NCI-H510A treated with DMSO at 0.1 percent for 48 hours (cell line): Measurements from ENCODE around the gene MTTP.

ENCODE experiments used
- DNase-seq: peaks from one replicate; lab custom pipeline; 2025; lab: John Stamatoyannopoulos, UW

MTTP gene

DNA sequence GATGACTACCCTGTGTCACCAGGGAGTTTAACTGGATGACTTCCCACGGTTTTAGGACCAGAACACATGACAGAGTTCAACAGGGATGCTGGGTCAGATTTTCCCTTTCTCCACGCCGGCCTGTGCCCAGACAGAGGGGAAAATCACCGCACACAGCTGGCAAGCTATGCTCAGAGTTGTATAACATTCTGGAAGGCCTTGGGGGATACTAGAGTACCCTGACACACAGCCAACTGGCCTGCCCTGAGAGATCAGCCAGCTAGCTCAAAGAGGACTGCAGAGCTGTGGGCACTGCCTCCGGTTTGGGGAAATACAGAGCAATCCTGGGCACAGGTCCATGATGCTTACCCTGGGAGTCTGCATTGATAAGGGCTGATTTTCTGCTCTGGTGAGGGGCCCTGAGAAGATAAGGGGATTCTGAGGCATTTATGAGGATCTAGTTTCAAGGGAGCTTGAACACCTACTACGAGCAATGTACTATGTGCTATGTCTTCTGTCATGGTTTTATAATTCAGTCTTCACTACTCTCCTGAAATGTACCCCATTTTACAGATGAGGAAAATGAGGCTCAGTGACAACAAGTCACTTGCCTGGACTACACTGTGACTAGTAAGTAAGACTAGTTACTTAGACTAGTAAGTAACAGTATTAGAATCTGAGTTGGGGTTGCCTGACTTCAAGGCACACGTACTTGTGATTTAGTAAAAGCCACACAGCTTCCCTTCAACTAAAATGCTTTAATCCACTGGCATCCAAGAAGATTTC lies 68.3 kb downstream of the MTTP start:
- DNase-seq = no peak

DNA sequence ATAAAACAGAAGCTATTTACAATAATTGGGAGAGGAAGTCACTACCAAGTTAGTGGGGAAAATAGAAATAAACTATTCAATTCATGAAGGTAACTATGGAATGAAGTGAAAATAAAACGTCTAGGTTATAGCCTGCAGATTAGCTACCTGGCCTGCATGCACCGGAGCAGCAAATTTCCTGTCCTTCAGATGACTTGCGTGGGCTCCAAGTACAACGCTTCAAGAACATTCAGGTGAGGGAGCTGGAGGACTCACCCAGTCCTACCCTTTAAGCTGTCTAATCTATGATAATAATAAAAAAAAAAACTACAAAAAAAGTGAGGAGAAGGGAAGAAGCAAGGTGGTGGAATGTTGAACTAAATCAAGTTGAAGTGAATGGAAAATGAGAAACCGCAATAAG lies 69.8 kb downstream of the MTTP start:
- DNase-seq = no peak

DNA sequence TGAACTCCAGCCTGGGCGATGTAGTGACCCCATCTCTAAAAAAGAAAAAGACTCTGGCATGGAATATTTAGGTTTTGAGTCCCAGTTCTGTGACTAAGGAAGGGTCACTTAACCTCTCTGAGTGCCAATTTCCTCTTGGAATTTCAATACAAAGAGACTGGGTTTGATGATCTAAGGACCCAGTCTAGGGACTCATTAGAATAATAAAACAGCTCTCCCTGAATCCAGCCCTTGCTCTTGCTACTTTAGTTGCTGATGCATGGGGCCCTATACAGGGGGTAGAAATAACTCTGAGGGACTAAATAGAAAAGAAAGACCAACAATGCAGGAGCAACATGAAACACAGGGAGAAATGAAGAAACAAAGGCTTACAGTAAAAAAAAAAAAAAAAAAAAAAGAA lies 70.4 kb downstream of the MTTP start:
- no peak for DNase-seq

DNA sequence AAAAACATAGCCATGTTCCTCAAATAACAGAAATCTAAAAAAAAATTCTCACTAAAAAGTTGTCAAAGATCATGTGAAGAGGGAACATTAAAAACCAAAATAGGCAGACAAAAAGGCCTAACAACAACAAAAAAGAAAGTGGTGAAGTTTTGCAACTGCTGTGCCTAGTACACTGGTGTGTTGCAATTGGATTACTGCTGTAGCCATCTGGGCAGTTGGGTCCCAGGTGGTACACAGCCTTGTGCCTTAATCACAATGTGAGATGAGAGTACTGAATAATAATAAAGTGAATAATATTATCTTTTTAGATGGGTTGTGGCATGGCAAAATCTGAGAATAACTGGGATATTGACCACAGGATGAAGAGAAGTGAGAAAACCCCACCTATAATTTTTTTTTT lies 71.0 kb downstream of the MTTP start:
- DNase-seq = no peak

DNA sequence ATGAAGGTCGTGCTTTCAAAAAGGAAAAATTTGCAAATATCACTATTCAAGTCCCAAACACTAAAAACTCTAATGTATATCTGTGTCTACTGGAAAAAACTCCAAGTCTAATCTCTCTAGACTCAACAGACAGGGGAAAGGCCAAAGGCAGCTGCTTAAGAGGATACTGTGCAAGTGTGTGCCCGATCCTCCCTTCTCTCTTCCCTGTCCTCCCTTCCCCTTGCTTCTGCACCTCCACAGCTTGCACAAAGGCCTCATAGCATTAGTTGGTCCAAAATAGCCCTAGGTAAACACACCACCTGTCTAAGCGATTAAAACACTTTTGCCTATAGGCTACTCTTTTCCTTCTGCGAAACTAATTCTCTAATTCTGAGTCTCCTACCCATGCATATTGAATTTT lies 72.4 kb downstream of the MTTP start:
- peak; percentile 5 for DNase-seq

DNA sequence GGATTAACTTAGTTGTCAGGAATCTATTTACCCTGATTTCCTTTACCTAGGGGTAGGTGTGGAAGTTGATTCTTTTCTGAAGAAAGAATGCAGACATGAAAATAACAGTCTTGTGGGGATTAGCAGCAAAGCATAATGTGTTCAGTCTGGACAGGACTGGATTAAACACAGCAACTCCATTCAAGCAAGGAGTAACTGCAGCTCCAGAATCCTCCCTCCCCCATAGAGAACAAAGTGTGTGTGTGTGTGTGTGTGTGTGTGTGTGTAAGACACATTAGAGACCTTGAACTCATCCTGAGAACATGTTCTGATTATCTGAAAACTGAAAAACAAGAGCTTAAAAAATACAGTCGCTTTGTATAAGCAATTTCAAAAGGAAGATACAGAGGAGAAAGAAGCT lies 73.7 kb downstream of the MTTP start:
- no peak for DNase-seq

DNA sequence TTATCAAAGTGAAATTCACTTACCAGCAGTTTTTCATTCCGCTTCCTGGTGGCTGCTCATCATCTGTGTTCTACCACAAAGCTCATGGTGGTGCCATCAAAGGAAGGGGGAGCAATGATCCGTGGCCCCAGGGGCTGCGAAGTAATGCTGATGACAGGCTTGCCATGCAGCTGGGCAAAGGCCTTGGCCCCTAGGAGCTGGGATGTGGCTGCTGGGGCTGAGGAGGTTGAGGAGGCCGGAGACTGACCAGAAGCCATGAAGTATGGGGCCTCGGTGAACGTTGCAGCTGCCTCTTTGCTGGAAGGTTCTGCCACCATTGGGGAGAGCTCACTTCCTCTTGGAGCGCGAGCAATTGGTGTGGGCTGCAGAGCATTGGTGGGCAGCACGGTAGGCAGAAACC lies 74.6 kb downstream of the MTTP start:
- DNase-seq = no peak

DNA sequence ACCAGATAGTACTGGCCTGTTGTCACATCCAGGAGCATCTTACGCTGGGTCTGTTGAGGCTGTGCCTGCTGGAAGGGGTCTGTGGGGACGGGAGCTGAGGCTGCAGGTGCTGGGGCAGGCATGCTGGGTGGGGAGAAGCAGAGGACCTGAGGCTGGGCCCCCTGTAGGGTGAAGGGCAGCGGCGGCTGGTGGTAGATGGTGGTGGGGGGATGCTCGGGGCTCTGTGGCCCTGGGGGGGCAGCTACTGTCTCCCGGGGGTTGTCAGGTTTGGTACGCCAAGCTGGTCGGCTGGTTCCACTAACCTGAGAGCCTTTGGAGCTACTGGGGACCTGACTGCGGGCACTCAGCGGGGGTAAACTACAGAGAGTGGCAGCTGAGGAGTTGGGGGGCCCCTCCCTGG lies 75.2 kb downstream of the MTTP start:
- DNase-seq = no peak

DNA sequence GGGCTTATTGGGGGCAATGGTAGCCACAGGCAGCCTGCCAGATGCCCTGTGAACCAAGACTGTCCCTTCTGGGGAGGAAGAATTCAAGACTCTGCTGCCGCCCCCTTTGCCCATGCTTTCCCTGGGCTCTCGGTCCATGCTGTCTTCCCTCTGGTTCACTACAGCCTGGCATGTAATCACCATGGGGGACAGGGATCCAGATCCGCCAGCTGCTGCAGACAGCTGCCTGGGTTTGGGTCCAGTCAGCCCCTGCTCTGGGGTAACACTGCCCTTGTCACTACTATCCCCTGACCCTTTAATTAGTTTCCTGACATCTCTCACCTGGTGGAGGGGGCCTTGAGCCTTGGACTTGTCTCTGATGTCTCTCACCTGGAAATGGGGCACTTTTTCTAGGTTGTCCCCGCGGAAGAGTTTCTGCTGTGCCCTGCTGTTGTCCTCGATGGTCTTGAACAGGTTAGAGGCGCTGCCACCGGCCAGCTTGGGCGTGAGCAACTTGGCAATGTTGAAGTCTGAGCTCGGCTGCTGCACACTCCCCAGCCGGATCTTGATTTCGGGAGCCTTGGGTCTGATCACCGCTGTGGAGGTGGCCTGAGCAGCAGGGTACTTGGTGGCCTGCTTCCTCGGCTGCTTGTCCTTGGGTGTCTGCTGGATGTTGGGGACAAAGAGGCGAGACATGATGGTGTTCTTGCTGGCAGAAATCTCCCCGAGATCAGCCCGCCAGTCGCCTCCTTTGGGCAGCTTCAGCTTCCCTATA lies 76.6 kb downstream of the MTTP start:
- no peak for DNase-seq

DNA sequence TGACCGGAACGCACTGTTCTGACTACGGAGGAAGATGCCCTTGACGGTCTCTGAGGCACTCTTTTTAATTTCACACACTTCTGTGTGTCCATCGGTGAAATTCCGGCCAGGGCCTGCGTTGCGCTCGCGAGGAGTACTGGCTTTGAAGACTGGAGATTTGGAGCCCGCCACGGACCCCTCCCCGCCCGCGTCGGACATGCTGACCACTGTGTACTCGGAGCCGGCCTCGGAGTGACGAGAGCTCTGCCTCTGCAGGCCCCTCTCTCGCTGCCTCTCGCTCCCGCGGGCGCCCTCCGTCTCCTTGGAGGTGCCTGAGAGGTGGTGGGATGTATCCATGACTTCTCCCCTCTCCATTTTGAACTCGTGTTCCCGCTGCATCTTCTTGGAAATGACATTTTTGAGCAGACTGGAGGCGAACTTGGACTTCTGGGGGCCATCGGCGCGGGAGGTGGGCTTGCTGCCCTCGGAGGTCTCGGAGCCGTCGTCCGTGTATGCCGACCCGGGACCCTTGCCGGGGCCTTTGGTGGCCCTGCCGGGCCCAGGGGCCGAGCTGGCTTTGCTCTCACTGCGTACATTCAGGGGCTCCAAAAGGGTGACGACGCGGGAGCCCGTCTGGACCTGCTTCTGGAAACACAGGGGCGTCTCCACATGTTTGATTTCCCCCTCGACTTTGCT lies 77.3 kb downstream of the MTTP start:
- no peak for DNase-seq

DNA sequence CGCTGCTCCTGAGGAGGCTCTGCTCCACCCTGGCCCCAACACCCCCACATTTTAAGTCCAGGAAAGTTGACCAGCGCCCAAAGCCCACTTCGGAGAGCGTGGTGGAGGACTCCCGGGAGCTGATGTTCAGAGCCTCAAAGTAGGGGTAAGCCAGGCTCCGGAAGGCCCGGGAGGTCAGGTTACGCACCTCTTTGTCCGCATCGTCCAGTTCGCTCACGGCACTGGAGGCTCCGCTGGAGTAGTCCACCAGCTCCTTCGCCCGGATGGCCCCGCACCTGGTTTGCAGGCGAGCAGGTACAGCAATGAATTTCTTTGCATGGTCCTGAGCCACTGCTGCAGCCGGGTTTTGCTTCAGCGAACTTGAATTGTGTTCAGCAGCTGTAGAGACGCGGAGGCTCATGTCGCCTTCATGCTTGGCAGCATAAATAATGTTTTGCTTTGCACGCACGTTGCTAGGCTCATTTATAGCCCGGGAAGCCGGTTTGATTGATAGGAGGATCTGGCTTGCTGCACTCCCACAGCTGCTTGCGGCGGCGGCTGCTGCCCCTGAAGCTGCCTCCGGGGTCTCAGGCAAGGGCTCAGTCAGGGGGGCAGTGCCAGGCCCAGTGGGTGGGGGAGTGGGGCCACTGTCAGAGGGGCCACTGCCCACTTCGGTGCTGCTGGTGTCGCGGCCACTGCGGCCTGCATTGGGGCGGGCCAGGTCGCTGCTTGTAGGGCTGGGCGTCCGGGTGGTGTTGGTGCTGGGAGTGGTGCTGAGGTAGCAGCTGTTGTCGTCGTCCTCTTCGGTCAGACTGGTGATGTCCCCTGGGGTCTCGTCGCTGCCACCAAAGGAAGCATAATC lies 78.2 kb downstream of the MTTP start:
- DNase-seq = peak; percentile 62

DNA sequence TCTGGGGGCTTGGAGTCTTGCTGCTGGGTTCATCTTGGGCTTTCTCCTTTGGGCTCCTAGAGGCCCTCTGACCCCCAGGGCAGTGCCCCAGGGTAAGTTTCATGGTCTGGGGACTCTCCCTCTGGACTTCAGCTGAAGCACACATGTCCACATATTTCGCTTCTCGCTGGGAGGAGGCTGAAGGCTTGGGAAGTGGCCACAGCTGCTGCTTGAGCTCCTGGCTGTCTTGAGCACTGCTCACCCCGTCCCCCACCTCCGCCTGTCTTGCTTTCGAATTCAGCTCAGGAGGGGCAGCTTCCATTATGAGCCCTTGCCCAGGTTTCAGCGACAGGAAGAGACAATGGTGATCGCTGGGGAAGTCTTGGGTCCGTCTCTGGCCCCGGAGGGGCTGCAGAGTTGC lies 79.3 kb downstream of the MTTP start:
- DNase-seq = no peak

DNA sequence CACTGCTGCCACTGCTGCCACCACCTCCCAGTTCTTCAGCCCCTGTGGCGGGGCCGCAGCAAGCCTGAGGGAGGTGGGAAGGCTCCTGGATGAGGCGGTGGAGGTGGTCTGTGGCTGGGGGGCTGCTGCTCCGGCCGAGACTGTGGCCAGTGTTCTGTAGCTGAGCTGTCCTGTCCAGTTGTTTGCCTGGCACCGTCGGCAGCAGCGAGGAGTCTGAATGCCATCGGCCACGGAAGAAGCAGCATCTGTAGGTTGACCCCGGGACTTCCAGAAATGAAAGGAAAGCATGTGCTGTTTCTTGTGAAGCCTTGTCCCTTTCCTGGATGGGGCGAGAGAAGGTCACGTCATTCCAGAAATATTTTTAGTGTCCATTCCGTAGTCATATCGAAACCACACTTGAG lies 79.7 kb downstream of the MTTP start:
- no peak for DNase-seq

DNA sequence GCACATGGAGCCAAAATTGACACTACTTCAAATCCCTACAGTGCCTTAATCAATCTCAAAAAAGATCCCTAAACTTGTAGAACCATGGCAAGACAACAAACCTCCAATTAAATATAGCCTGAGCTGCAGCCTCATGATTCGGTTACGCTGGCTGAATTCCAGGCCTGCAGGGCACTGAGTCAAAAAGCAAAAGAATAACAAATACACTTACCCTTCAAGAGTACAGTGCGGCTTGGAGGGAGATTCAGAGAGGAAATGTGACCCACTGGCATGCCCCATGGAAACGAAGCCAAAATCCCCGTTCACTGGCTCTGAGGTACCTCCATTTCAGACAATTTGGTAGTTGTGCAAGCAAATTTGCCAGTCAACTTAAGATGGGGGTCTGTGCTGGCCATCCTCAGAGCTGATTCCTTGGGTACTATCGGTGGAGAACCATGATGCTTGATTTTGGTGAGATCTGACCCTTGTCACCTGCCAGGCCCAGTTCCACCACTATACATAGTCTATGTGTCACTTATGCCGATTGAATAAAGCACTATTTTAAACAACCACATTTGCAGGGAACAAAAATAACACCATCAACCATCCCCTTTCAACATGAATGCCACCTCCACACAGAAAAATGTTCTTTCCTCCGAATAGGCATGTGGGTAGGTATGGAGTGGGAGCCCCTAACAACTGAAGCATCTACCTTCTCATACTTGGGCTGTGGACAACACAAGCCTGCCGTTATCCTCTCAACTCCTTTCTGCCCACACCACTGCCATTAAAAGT lies 80.9 kb downstream of the MTTP start:
- DNase-seq = no peak

DNA sequence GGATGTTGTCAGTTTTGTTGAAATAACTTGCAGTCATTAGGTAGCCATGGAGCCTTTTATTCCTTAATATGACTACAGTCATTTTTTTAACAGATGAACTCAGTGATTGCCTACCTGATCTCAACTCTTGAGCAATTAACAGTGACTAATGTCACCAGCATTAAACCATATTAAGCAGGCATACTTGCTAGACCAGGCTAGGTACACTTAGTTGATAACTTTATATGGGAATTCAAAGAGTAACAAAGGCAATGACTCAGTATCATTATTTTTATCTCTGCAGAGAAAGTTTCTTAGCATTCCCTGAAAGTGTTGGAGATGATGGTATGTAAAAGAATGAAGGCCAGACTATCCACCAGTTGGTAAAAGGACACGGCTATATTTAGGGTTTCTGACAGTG lies 83.2 kb downstream of the MTTP start, which contains the start of gene C4orf54:
TSS of gene C4orf54 (minus strand) at position 31 of the 400 bp plus-strand sequence. CDS start 3,180 bp downstream, outside the sequence.
- no peak for DNase-seq

DNA sequence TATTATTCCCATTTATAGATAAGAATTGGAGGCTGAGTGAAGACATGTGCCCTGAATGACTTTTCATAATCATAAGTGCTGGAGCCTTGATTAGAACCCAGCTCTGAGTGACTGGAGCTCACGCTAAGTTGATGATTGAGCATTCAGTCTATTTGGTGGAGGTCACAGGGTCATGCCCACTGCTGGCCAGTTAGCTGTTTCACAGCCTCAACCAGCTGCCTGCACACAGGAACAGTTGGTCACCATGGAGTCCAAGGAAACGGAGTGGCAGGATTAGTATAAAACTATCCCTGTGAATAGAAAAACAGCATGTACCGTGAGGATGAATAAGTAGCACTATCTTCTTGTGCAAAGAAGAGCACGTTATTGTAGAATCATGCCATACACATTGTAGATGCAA lies 84.0 kb downstream of the MTTP start:
- DNase-seq = no peak

DNA sequence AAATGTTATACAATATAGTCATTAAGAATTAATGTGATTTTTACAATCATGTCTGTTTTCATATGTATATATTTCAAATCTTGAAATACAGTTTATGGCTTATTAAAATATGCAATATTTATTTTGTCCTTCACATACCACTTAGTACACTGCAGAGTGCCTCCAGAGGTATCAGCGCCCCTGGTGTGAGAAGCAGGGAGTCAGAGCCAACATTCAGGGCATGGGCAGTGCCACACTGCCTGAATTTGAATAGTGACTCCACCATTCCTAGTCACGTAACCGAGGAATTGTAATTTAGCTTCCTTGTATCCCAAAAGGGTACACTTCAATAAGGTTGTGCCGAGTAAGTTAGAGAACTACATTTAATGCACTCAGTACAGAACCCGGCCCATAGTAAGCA lies 87.3 kb downstream of the MTTP start:
- DNase-seq = no peak

DNA sequence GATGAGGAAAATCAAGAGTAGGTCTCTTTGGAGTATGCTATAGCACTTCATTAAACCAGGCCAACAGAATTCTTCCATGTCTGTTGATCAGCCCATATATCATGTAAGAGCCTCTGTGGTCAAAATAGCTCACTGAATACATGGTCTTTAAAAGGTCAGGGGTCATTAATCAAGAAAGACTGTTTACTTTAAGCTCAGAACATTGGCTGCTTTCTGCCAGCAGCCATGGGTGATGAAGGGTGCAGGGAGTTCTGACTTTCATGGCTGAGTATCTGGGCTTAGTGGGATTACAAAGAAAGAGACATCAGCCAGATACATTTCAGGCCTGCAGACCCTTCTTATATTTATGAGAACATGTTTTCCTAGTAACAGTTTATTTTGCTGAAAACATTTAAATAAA lies 90.1 kb downstream of the MTTP start:
- no peak for DNase-seq

DNA sequence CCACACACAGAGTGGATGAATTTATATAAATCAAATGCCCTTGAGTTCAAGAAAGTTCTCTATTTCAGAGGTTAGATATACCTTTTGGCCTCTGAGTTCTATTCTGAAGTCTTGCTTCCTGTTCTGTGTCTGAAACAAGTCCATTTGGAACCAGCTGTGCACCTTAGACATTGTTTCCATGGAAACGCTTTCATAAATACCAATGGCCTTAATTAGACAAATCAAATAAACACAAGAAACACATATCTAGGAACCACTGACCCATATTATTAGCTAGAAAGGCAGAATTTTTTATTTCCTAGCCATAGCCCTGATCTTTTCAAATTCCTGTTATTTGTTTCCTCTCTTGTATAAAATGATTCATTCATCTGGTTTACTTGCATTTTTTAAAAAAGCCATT lies 91.4 kb downstream of the MTTP start:
- no peak for DNase-seq

DNA sequence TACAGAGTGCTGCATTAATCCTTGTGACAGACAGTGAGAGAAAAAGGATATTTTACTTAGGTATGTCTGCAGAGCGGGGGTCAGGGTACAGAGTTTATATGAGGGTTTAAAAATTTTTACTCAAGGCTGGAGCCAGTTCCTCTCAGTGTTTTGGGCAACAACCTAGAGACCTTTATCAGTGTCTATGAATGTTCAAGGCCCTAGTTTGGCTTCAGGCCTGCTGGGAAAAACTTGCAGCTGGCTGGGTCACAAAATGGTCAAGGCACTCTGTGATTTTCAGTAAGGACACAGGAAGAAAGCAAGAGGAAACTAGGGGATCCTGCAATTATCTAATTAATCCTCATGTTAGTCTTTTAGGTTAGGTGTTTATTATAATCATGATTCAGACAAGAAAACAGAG lies 93.8 kb downstream of the MTTP start:
- DNase-seq = no peak

DNA sequence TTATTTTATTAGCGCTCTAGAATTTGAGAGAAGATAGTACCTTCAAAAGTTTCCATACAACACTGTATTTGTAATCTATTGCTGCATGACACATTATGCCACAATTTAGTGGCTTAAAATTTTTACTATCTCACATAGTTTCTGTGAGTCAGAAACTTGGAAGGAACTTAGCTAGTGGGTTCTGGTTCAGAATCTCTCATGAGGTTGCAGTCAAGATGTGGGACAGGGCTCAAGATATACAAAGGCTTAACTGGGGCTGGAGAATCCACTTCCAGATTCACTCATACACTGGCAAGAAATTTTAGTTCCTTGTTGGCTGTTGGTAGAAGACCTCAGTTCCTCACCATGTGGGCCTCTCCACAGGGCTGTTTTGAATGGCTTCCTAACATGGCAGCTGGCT lies 94.5 kb downstream of the MTTP start:
- no peak for DNase-seq
